Upper lobe of left lung (tissue), 4 donors: ENCODE data around the gene SLC25A18.

ENCODE experiments used
- EP300 ChIP-seq, 4 donors: sonication (generic); formaldehyde crosslinking; IDR thresholded peaks; one replicate each; pipeline ENCODE4 v1.5.1; 2017; ENCODE audit warnings: antibody characterized with exemption in 4 of 4, control low read depth in 2 of 4
- POLR2A ChIP-seq, 4 donors: fragments of 450-650 bp; IDR thresholded peaks; one replicate each; pipeline ENCODE4 v1.5.1; 2016 to 2017; ENCODE audit warnings: antibody characterized with exemption in 4 of 4, mild to moderate bottlenecking in 2 of 4
- POLR2AphosphoS5 ChIP-seq, 2 donors: sonication (generic); formaldehyde crosslinking; IDR thresholded peaks; one replicate each; pipeline ENCODE4 v1.5.1; 2017; ENCODE audit warnings: antibody characterized with exemption in 2 of 2
- TF ChIP-seq, protein P1 (sequence below), 6 experiments: fragments of 450-650 bp in 4 of 6; fragments of 200-600 bp in 2 of 6; sonication (generic) in 2 of 6; IDR thresholded peaks; one replicate each; pipeline ENCODE4 v1.5.1; 2016 to 2019; ENCODE audit warnings: antibody characterized with exemption in 6 of 6

DNA sequence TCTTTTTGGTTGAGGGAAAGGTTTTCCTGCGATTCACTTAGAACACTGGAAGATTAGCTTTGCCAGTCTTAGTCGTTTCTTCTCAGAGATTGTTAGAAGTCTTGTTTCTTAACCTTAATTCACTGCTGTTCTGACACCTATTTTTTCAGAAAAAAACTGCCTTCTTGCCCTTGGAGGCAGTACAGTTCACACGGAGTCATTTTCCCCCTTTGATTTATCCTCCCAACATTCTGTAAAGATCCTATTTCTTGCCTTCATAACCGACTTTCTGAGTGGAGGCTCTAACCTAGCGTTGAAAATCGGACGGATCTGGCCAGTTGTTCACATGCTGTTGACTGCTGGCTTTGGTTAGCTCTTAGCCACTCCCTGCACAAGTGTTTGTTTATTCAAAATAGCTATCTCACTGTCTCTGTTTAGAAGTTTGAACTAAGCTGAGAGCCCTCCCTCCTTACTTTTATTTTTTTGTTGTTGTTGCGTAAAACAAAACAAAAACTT, 76.0 kb downstream of the SLC25A18 start:
- peak in 1 of 2 donors; percentile 39 for TF ChIP-seq POLR2AphosphoS5 (IDR thresholded peaks at IDR 0.05)
- TF ChIP-seq, protein P1, sequence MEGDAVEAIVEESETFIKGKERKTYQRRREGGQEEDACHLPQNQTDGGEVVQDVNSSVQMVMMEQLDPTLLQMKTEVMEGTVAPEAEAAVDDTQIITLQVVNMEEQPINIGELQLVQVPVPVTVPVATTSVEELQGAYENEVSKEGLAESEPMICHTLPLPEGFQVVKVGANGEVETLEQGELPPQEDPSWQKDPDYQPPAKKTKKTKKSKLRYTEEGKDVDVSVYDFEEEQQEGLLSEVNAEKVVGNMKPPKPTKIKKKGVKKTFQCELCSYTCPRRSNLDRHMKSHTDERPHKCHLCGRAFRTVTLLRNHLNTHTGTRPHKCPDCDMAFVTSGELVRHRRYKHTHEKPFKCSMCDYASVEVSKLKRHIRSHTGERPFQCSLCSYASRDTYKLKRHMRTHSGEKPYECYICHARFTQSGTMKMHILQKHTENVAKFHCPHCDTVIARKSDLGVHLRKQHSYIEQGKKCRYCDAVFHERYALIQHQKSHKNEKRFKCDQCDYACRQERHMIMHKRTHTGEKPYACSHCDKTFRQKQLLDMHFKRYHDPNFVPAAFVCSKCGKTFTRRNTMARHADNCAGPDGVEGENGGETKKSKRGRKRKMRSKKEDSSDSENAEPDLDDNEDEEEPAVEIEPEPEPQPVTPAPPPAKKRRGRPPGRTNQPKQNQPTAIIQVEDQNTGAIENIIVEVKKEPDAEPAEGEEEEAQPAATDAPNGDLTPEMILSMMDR (IDR thresholded peaks at IDR 0.05) = no peak
- no peak for TF ChIP-seq EP300 (IDR thresholded peaks at IDR 0.05)
- TF ChIP-seq POLR2A (IDR thresholded peaks at IDR 0.05) = peak in 2 of 4 donors; percentile 4 to 38
